ENCODE data around the gene SLC38A3. TPM values are rescaled to one million over a fixed set of nuclear protein-coding genes. Genes with fewer than 3 reads are reported as not detected.

Gene SLC38A3
- total and polyA plus RNA-seq, 9 of the 15 experiments (the other 6 are each of a cell fraction or from before 2014, with no cell fraction given): 0.09 to 0.38 (median 0.16) TPM; not detected in 6

DNA sequence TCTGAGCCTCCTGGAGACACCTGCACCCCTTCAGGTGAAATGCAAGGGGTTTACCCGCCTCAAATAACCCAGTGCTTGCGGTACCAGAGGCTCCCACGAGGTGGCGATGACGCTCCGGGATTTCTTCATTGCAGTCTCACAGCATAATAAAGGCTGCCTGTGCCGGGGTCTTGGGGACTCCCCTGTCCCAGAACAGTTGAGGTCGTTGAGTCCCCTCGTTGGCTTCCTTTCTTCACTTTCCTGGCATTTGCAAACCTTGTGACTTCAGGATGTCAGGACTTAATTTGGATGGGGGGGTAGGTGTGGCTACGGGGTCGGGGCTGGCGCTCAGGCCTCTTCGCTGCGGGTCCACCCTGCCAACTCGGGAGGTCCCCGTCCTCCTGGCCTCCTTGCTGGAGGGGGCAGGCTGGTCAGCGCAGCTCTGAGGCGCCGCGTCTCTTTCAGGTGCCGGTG is 12.4 kb upstream of the SLC38A3 start (continued):
- TF ChIP-seq CREB3L1 (IDR thresholded peaks at IDR 0.05; ENCODE audit: borderline replicate concordance, low read depth): no peak
- no peak for TF ChIP-seq POLR2H (tag; IDR thresholded peaks at IDR 0.05; ENCODE audit: low read depth)
- TF ChIP-seq YY1 (IDR thresholded peaks at IDR 0.05; ENCODE audit: borderline replicate concordance in 1 of 3, control insufficient read depth in 1 of 3, extremely low read depth in 1 of 3, insufficient read depth in 3 of 3, insufficient read length in 1 of 3, insufficient replicate concordance in 2 of 3, low read depth in 1 of 3, low read length in 2 of 3): peak in 1 of 3 experiments; percentile 8
- TF ChIP-seq RAD21 (CRISPR knock-in tag; conservative IDR thresholded peaks at IDR 0.05 in 1 of 2, IDR thresholded peaks at IDR 0.05 in 1 of 2): peak; percentile 56 to 75
- peak; percentile 82 for TF ChIP-seq SMC3 (conservative IDR thresholded peaks at IDR 0.05; ENCODE audit: insufficient read depth, low read depth, low read length)
- no peak for TF ChIP-seq SMAD3 (CRISPR knock-in tag; conservative IDR thresholded peaks at IDR 0.05)
- TF ChIP-seq ARID3A (IDR thresholded peaks at IDR 0.05; ENCODE audit: borderline replicate concordance, low read depth, low read length): no peak
- TF ChIP-seq NFXL1 (CRISPR knock-in tag; IDR thresholded peaks at IDR 0.05): no peak
- TF ChIP-seq BRF1 (IDR thresholded peaks at IDR 0.05; ENCODE audit: borderline replicate concordance, extremely low read depth, insufficient read length): no peak
- TF ChIP-seq DNMT1 (IDR thresholded peaks at IDR 0.05): no peak
- TF ChIP-seq STAG1 (CRISPR knock-in tag; IDR thresholded peaks at IDR 0.05; ENCODE audit: borderline replicate concordance): peak; percentile 53; the same call in 1 of the 2 replicates
- no peak for TF ChIP-seq ZFPM2 (CRISPR knock-in tag; IDR thresholded peaks at IDR 0.05)
- TF ChIP-seq TFAM (CRISPR knock-in tag; conservative IDR thresholded peaks at IDR 0.05): no peak
- TF ChIP-seq, protein P1, sequence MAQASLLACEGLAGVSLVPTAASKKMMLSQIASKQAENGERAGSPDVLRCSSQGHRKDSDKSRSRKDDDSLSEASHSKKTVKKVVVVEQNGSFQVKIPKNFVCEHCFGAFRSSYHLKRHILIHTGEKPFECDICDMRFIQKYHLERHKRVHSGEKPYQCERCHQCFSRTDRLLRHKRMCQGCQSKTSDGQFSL (CRISPR knock-in tag; IDR thresholded peaks at IDR 0.05): peak; percentile 64; the same call in 1 of the 2 replicates
- TF ChIP-seq, protein P1 (tag; IDR thresholded peaks at IDR 0.05): no peak
- TF ChIP-seq HCFC1 (IDR thresholded peaks at IDR 0.05; ENCODE audit: low read depth, low read length): no peak
- TF ChIP-seq GABPA (tag; conservative IDR thresholded peaks at IDR 0.05; ENCODE audit: low read depth): no peak
- no peak for TF ChIP-seq ILF3 (IDR thresholded peaks at IDR 0.05; ENCODE audit: borderline replicate concordance)
- no peak for TF ChIP-seq MITF (IDR thresholded peaks at IDR 0.05)

Data from K562 (cell line).